Activated T-cell treated with anti-CD3 and anti-CD28 coated beads, Interleukin-2, amount 50 U/mL, for 48 hours (primary cell): ENCODE results near the gene CRYBB2.
A peak's percentile ranks its signal among the peaks of the same experiment; 100 is the strongest.
"Not testable (repeated sequence)": the region's sequence is repeated elsewhere in the genome, so short reads cannot be mapped to it uniquely, and the experiment has no call there.

Source experiments
- DNase-seq, 2 experiments: peaks; one replicate each; pipeline ENCODE4 v3.0.0-alpha.2; 2020

The CRYBB2 gene, protein sequence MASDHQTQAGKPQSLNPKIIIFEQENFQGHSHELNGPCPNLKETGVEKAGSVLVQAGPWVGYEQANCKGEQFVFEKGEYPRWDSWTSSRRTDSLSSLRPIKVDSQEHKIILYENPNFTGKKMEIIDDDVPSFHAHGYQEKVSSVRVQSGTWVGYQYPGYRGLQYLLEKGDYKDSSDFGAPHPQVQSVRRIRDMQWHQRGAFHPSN

GRCh38 chr22:25219211-25219689 is at the start of gene CRYBB2:
TSS of gene CRYBB2 (plus strand) at chr22:25219639. CDS start at chr22:25221430, 1,791 bp downstream.
- DNase-seq = no peak

- DNase-seq = no peak
Observed at GRCh38 chr22:25170426-25170980, 48.9 kb upstream of the CRYBB2 start.

DNA sequence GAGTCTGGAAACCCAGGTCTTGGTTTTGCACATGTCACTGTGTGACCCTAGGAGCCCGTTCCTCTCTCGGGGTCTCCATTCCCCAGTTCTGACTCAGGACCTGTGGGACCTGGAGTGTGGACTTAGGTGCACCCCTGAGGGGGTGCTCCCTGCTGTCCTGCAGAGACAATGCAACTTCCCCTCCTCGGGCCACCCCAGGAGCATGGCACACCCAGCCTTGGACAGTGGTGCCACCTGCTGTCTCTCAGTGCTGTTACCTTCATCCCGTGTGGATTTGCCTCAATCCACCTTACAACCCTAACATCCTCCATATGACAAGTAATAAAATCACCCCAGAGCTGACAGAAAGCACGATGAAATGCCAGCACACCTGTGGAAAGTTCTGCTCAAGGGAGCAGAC is 47.3 kb upstream of the CRYBB2 start:
- DNase-seq = peak; percentile 41 to 60

- no peak for DNase-seq
Observed at GRCh38 chr22:25174156-25174887, 45.1 kb upstream of the CRYBB2 start.

DNA sequence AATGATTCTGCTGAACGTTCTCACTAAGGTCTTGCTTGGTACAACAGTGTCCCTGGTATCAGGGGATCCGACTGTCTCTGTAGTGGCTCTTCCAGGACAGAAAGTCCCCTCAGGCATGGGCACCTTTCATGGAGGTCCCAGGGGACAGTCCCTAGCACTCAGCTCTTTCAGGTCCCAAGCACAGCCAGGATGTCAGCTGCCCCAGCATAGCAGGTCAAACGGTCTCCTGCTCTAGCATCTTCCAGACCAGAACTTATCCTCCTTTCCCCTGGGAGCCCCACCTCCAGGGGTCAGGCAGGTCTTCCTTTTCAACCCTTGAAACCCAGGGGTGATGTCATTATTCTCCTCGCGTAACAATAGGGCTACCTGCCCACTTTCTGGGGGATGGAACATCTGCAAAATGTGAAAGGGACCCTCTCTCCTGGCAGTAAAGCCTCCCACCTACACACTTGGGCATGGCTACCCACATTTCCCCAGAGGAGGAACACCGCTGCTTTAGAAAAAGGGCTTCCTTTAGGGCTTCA is 44.5 kb upstream of the CRYBB2 start:
- no peak for DNase-seq

GRCh38 chr22:25176175-25176574 is 43.3 kb upstream of the CRYBB2 start:
- DNase-seq = no peak

DNA sequence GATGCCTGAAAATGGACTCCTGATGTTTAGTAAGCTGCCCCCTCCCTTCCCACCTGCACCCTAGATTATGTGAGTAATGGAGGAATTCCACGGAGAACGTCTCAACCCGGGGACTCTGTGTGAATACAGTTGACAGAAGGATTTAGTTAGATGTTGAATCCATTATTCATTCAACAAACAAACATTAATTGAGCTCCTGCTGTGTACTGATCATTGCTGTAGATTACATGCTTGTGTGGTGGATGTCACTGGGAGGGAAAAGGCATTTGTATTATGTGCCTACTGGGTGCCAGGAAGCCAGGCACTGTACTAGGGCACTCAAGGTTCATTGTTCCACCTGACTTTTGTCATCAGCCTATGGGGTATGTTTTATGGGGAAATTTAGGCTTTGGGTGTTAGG is 42.6 kb upstream of the CRYBB2 start:
- DNase-seq = no peak

- DNase-seq = no peak
Observed at GRCh38 chr22:25177226-25177625, 42.2 kb upstream of the CRYBB2 start.

DNA sequence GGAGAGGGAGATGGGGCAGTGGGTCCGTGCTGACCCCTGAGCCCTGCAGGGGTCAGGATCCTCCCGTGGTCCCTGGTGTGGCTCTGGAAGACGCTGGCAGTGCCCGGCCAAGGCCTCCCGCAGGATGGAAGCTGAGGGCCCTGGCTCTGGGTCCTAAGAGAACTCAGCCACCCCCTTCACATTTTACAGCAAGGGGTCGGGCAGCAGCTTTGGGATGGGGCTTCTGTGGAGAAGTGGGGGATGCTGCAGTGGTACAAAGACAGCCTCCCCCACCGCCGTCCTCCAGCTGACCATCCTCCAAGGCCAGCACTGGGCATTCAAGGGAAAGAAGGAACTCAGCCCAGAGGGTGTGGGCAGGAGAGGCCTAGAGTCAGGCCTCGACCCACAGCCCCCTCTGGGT is 41.5 kb upstream of the CRYBB2 start:
- no peak for DNase-seq

- DNase-seq = peak in 1 of 2 experiments; percentile 34
Observed at GRCh38 chr22:25178348-25178747, 41.1 kb upstream of the CRYBB2 start.

DNA sequence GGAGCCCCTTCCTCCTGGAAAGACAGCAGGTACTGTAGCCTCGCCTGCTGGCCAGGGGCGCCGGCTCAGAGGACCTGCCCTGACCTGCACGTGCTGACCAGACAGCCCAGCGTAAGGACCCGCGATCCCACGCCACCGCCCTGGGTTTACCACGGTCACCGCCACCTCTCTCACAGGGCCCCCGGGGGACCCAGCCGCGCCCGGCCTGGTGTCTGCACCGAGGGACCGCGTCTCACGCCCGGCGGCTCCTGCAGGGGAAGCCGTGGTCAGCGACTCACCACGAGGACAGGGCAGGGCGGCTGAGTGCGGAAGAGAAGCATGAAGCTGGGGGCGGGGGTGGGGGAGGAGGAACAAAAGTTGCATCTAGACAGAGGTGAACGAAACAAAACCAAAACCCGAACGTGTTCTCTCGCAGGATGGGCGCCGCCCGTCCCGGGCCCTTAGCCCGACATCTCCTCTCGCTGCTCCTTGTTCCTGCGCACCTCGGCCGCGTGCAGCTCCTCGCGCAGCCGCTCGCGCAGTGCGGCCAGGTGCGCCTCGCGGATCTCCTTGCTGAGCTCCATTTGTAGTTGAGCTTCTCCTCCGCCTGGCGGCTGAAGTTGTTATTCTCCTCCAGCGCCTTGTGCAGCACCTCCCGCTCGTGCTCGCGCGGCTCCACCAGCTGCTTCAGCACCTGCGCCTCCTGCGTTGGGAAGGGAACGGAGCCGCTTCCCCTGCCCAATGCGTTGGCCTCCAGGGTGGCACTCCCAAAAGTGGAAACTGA is 40.4 kb upstream of the CRYBB2 start:
- DNase-seq = not testable (repeated sequence)

- no peak for DNase-seq
Observed at GRCh38 chr22:25182131-25183110, 37.0 kb upstream of the CRYBB2 start.

DNA sequence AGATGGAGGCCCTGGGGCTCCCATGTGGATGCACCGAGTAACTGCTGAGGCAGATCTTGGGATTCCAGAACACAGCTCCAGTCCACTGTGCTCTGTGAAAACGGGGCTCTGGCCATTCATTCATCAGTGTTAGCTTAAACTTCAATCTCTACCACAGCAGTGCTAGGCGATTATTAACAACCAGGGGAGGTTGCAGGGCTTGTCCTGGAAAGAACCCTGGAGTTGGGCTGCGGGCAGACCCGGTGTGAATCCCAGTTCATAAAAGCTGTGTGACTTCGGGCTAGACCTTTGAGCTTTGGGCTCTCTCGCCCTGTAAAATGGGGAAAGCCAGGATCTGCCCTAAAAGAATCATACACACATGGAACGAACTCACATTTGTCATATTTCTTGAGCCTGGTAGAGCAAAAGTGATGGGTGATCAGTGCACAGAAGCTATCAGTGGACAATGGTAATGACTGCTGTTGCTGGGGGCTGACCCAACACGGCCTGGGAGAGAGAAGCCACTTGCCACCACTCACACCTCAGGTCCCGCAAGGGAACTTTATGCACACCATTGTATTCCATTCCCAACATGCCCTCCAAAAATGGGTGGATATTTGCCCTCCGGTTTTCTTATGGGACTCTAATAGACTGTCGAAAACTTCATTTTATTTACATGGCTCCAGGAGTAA is 35.4 kb upstream of the CRYBB2 start:
- DNase-seq = no peak

GRCh38 chr22:25186140-25186539 is 33.3 kb upstream of the CRYBB2 start:
- DNase-seq = no peak

DNA sequence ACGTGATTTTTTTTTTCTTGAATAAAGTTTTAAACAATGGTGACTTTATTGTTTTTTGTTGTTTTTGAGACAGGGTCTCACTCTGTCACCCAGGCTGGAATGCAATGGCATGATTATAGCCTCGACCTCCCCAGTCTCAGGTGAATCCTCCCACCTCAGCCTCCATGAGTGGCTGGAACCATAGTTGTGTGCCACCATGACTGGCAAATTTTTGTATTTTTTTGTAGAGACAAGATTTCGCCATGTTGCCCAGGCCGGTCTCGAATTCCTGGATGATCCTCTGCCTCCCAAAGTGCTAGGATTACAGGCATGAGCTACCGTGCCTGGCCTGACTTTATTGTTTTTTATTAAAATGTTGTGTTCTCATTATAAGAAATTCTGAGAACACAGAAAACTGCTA is 32.0 kb upstream of the CRYBB2 start:
- no peak for DNase-seq

- no peak for DNase-seq
Observed at GRCh38 chr22:25192406-25192805, 27.0 kb upstream of the CRYBB2 start.

GRCh38 chr22:25193130-25193529 is 26.3 kb upstream of the CRYBB2 start:
- no peak for DNase-seq

- no peak for DNase-seq
Observed at GRCh38 chr22:25193548-25193947, 25.9 kb upstream of the CRYBB2 start.

DNA sequence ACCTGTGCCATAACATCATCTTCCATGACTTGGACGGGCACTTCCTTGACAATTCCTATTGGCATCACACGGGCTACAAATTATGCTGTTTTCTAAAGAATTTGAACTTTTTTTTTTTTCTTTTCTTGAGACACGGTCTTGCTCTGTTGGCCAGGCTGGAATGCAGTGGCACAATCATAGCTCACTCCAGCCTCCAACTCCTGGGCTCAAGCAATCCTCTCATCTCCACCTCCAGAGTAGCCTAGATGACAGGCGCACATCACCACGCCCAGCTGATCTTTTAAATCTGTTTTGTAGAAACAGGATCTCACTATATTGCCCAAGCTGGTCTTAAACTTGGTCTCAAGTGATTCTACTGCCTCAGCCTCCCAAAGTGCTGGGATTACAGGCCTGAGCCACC is 23.1 kb upstream of the CRYBB2 start:
- DNase-seq = no peak

DNA sequence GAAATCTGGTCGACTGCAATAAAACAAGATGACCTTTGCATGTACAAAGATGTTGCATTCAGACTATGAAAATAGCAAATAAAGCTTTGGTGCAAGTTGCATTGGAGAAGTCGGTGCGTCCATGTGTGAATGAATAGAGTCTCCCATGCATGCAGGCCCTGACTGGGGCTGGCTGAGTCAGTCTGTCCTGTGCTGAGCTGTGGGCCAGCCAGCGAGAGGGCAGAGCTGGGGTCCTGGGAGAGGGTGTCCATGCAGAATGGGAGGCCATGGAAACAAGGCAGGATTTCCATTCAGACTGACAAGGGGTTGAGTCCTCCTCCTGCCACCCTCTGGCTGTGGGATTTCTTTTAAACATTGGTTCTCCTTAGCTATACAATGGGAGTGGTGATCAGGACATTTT is 22.1 kb upstream of the CRYBB2 start:
- no peak for DNase-seq
